Spleen (tissue), 7 donors: ENCODE measurements around the gene ARMC6.

Source experiments
- CTCF ChIP-seq, 11 experiments: fragments of 200-600 bp in 7 of 11; fragments of 450-650 bp in 4 of 11; sonication (generic) in 4 of 11; IDR thresholded peaks in 8 of 11; conservative IDR thresholded peaks in 3 of 11; 1 replicate in 7 of 11; 2 replicates in 4 of 11; pipeline versions ENCODE4 v1.4.0 to v1.8.0; 2016 to 2021; ENCODE audit warnings: antibody characterized with exemption in 11 of 11, inconsistent platforms in 4 of 11, mild to moderate bottlenecking in 1 of 11
- POLR2A ChIP-seq, 3 donors: fragments of 450-650 bp; IDR thresholded peaks; one replicate each; pipeline ENCODE4 v1.5.1; 2017; ENCODE audit warnings: antibody characterized with exemption in 3 of 3, mild to moderate bottlenecking in 1 of 3
- POLR2AphosphoS5 ChIP-seq, 3 donors: sonication (generic); formaldehyde crosslinking; IDR thresholded peaks; one replicate each; pipeline ENCODE4 v1.5.1; 2017; ENCODE audit warnings: antibody characterized with exemption in 3 of 3
- donor health status: DM: no; HTN: no; CAD: no; lungs with moderate emphysema.
- donor health status: DM: no; HTN: no; CAD: no.
- donor health status: DM: no; HTN: no; CAD: no.

- TF ChIP-seq POLR2A (IDR thresholded peaks at IDR 0.05) (no peak), CTCF (IDR thresholded peaks at IDR 0.05 in 8 of 11, conservative IDR thresholded peaks at IDR 0.05 in 3 of 11) (no peak), POLR2AphosphoS5 (IDR thresholded peaks at IDR 0.05) (no peak)
Measured at GRCh38 chr19:19050731-19051130, 17.3 kb downstream of the ARMC6 start.
